Neural cell (in vitro differentiated cells): ENCODE measurements around the gene ROBO1.

Experiments
- CTCF ChIP-seq: fragments of 450-650 bp; IDR thresholded peaks from 2 replicates; pipeline ENCODE4 v1.5.1; 2014; ENCODE audit warnings: antibody characterized with exemption, mild to moderate bottlenecking, moderate library complexity; ENCODE audit not compliant: poor library complexity, severe bottlenecking
- RAD21 ChIP-seq: fragments of 450-650 bp; conservative IDR thresholded peaks from 2 replicates; pipeline ENCODE4 v1.6.1; 2014; ENCODE audit warnings: antibody characterized with exemption, mild to moderate bottlenecking, moderate library complexity

GRCh38 chr3:78641703-78642102, 1126.1 kb downstream of the ROBO1 start:
- TF ChIP-seq CTCF = no peak
- TF ChIP-seq RAD21 = no peak
